Activated CD4-positive, alpha-beta T cell treated with anti-CD3 and anti-CD28 coated beads for 4 hours (primary cell): ENCODE measurements around the gene PLEKHB1.
"Not testable (repeated sequence)": the region's sequence is repeated elsewhere in the genome, so short reads cannot be mapped to it uniquely, and the experiment has no call there.

Source experiments
- DNase-seq, 2 donors: peaks; one replicate each; pipeline ENCODE4 v3.0.0-alpha.2; 2020

Gene PLEKHB1

GRCh38 chr11:73648571-73649046 lies 2.2 kb downstream of the PLEKHB1 start:
- no peak for DNase-seq

GRCh38 chr11:73649206-73649605 lies 2.8 kb downstream of the PLEKHB1 start:
- no peak for DNase-seq

GRCh38 chr11:73650400-73650799 lies 4.0 kb downstream of the PLEKHB1 start:
- no peak for DNase-seq

- no peak for DNase-seq
These were observed 4.9 kb downstream of the PLEKHB1 start for GRCh38 chr11:73651252-73651651.

- no peak for DNase-seq
These were observed 5.3 kb downstream of the PLEKHB1 start for GRCh38 chr11:73651661-73652045.

DNA sequence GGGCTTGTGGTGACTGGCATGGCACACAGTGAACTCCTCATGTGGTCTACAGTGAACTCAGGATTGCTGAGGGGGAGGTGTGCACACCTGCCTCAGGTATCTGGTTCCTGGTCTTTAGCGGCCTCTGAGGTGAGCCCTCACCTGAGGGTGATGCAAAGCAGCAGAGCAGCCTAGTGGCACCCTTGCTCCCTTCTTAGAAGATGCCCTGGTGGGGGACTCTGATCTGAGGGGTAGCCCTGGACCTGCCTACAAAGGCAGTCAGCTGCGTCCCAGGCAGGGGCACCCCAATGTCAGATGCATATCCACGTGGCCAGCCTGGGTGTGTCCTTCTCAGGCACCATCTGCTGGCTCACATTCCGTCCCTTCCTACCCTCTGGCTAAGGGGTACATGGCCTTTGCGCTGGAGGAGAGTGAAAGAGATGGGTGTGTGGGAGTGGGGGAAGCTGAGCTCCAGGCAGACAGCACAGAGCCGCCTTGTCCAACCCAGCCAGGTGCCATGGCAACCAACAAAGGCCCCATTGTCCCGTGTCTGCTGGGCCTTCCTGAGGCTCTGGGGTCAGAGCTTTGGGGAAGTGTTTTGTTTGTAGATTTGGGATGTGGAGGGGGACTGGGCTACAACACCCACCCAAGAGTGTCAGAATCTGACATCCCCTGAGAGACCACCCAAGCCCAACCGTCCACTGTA lies 5.8 kb downstream of the PLEKHB1 start:
- DNase-seq: no peak

DNA sequence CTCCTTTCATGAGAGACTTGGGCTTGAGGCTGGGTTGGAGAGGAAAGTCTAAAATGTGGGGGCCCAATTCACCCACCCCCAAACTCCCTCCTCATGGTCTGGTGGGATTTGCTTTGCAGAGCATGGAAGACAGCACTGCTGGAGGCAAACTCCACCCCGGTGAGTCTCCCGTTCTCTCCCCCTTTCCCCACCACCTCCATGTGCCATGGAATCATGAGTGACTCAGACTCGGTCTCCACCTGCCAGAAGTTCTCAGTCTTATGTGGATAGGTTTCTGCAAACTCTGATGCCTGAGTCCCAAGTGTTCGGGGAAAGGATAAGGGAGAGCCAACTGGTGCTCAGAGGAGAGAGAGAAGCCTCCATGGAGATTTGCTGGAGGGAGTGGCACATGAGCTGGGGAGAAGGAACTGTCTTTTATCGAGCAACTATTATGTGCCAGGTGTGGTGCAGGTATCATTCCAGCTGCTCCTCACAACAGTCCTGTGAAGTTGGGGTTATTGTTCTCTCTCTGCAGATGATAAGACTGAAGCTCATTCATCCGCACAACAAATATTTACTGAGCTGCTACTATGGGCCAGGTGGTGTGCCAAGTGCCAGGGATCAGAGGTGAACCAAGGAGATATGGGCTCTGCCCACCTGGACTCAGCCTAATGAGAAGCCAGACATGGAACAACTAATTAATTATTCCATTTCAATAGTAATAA lies 6.6 kb downstream of the PLEKHB1 start:
- DNase-seq: no peak

DNA sequence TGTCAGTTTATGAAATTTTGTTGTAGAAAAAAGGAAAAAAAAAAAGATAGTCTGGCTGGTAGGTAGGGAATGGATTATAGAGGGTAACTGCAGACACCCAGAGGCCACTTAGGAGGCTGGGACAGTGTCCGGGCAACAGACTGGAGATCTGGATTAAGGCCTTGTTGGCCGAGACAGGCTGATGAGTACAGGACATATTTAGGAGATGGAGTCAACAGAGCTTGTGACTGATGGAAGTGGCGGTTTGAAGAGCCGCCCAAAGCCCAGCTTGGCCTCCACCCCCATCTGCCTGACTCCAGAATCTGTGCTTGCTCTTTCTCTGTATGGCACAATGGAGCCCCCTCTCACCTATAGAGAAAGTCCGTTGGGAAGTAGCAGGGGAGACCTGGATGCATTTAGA lies 7.6 kb downstream of the PLEKHB1 start:
- no peak for DNase-seq

DNA sequence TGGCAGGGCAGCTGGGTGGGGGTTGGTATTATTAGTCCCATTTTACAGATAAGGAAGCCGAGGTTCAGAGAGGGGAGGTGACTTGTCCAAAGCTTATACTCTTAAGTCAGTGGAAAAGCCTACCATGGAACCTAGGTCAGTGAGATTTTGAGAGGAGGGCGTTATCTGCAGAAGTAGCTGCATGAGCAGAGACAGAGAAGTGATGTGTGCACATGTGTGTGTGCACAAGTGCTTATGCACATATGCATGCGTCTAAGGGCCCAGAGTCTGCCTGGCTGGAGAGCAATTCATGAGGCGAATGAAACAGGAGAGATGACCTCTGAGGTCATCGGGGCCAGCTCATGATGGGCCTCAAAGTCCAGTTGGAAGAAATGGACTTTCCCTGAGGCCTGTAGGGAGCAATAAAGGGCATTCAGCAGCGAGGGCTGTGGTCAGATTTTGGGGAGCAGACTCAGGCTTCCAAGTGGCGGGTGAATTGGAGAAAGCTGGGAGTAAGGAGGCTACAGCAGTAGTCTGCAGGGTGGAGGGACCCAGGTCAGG lies 8.2 kb downstream of the PLEKHB1 start:
- DNase-seq: no peak

DNA sequence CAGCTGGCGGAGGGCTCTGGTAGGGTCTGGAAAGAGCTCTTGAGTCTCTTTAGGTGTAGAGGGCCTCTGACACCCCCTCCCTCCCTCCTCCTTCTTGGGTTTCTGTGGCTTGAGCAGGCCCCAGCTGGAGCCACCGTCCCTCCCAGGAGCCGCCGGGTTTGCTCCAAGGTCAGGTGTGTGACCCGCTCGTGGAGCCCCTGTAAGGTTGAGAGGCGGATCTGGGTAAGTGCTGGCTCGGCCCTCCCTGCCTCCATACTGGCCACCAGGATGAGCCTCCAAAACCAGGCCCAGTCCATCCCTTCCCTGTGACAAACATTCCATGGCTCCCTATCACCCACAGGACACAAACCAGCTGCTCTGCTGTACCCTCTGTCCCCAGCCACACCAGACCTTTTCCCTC lies 9.3 kb downstream of the PLEKHB1 start:
- DNase-seq: no peak

DNA sequence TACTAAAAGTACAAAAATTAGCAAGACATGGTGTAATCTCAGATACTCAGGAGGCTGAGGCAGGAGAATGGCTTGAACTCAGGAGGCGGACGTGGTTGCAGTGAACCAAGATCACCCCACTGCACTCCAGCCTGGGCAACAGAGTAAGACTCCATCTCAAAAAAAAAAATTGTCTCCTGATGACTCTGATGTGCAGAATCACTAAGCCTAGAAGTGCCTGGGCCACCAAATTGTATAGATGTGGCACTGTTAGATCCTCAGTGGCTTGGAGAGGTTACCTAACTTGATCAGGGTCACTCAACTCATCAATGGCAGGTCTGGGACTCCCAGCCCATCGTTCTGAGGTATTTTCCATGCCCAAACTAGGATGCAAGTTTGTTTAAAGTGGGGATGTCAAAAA lies 10.6 kb downstream of the PLEKHB1 start:
- no peak for DNase-seq

DNA sequence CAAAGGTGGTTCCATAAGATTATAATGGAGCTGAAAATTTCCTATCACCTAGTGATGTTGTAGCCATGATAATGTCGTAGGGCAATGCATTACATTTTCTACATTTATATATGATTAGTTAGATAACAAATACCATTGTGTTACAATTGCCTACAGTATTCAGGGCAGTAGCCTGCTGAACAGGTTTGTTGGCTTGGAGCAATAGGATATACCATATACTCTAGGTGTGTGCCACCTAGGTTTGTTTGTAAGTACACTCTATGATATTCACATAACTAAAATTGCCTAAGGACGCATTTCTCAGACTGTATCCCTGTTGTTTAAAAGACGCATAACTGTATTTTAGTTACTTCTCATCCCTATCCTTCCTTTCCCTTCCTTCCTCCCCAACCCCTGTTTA lies 13.6 kb downstream of the PLEKHB1 start:
- no peak for DNase-seq

DNA sequence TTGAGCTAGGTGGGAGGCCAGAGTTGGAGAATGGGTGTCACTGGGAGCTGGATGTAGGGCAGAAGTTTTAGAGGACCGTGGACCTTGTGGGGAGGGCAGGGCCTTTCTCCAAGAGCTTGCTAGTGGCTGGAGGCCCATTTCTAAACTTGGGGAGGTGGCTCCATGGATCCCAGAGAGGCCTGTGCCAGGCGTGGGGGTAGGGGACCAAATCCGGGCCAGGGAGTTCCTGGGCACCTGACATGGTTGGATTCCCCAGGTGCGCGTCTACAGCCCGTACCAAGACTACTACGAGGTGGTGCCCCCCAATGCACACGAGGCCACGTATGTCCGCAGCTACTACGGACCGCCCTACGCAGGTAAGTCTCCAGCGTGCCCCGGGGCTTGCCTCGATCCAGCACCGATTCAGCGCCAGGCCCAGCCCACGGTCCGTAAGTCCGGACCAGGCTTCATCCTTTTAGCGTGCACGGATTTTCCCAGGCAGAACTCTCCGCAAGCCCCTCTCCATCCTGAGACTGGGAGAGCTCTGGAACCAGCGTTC lies 14.2 kb downstream of the PLEKHB1 start:
- no peak for DNase-seq

- DNase-seq: peak; percentile 78 to 92
These were observed 14.8 kb downstream of the PLEKHB1 start for GRCh38 chr11:73661035-73661628.

DNA sequence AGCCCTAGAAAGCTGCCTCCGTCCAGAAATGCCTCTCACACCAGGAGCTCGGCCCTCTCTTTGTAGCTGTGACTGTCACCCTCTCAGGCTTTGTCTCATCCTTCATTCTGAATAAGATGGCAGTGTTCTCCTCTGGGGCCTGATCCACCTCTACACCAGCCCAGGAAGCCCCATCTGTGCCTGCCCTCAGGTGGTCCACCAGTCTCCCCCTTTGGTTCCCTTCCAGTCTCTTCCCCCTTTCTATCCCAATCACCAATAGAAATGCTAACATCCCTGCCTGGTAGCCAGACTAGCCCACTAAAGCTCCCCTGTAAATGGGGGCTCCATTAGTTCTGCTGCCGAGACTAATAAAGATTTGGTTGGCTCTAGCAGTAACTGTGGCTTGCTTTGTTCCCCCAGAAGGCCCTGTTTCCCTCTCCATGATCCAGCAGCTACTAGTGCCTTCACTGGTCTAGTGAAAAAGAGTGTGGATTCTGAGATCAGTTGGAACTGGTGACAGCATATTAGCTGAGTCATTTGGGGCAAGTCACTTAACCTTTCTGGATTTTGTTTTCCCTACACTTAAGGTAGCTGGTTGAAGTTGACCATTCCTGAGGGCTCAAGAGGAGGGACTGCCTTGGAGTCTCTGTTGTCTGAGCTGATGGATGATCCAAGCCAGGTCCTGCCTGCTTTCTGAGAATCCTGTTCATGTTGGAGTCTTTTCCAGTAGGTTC lies 16.2 kb downstream of the PLEKHB1 start:
- no peak for DNase-seq

GRCh38 chr11:73663604-73664495 lies 17.5 kb downstream of the PLEKHB1 start:
- DNase-seq: no peak

GRCh38 chr11:73664877-73665276 lies 18.5 kb downstream of the PLEKHB1 start:
- DNase-seq: no peak

- no peak for DNase-seq
These were observed 21.5 kb downstream of the PLEKHB1 start for GRCh38 chr11:73667891-73668290.

DNA sequence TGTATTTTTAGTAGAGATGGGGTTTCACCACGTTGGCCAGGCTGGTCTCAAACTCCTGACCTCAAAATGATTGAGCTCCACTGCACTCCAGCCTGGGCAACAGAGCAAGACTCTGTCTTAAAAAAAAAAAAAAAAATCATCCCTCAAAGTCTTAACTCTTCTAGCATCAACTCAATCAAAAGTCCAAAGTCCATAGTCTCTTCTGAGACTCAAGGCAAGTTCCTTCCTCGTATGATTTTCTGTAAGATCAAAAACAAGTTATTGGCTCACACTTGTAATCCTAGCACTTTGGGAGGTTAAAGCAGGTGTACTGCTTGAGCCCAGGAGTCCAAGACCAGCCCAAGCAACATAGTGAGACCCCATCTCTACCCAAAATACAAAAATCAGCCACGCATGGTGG lies 24.4 kb downstream of the PLEKHB1 start:
- DNase-seq: no peak

DNA sequence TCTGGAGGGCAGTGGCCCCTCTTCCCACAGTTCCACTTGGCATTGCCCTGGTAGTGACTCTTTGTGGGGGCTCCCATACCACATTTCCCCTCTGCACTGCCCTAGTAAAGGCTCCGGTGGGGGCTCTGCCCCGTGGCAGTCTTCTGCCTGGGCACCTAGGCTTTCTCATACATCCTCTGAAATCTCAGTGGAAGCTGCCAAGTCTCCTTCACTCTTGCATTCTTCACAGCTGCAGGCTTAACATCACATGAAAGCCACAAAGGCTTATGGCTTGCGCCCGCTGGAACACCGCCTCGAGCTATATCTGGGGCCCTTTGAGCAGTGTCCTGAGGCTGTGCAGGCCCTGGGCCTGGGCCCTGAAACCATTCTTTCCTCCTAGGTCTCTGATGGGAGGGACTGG lies 25.3 kb downstream of the PLEKHB1 start:
- no peak for DNase-seq

DNA sequence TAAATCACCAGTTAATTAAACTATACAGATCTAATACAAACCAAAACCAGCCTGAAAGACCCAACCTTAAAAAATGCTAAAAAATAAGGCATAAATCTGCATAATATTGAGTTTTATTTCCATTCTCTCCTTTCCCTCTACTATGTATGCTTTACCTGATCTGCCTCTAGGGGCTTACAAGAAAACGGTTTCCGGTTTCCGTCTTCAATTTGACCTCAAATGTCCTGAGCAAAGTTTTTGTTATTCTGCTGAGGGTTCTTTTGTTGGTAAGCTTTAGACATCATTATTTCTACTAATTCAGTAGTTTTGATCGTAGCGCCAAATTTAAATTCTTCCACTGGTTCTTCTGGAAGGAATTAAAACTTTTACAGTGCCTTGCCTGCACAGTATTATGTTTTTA lies 30.2 kb downstream of the PLEKHB1 start:
- not testable (repeated sequence) for DNase-seq

DNA sequence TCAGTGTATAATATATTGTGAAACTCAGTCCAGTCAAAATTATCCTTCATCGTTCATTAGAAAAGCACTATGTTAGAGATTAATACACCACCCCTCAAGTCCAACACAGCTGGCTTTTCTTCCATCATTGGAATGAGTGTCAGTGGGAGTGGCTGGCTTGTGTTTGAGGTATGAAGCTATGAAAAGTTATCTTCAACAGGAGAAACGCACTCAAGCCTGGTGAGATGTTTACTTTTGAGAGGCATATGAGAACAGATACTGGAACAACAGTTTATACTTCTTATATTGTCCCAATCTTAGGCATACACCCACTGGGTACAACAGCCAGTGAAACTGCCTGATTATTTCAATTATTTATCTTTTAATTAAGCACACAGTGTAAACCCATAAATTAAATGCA lies 34.3 kb downstream of the PLEKHB1 start:
- DNase-seq: no peak
